CD4-positive, alpha-beta T cell treated with Interleukin-6 at 100 ng/mL for 8 hours (primary cell): Measurements from ENCODE around the gene OVCA2.

Experiments
- DNase-seq: peaks from one replicate; pipeline ENCODE4 v3.0.0-alpha.2; 2020; ENCODE audit warnings: mixed read lengths, low spot score

OVCA2 gene

DNA sequence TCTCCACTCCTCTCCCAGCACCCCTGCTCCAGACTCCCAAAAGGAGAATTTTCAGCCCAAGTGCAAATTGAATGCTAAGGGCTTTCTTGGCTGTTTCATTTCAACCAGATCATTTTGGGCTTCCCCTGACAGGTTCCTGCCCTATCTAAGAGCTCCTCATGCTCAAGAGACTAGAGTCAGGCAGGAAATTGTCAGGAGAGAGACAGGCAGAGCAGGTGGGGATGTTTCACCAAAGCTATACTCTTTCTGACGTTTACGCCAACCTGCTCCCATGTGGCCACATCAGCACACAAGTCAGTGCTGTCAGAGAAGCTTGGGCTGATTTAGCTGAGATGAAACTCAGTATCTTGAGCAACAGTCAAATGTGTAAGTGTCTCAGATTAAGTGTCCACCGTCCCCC lies 44.5 kb downstream of the OVCA2 start:
- no peak for DNase-seq

GRCh38 chr17:2087597-2088211 lies 45.9 kb downstream of the OVCA2 start:
- DNase-seq = peak; percentile 34

- no peak for DNase-seq
Observed at GRCh38 chr17:2089021-2089422, 47.2 kb downstream of the OVCA2 start.

GRCh38 chr17:2090210-2090641 lies 48.4 kb downstream of the OVCA2 start:
- peak; percentile 17 for DNase-seq

DNA sequence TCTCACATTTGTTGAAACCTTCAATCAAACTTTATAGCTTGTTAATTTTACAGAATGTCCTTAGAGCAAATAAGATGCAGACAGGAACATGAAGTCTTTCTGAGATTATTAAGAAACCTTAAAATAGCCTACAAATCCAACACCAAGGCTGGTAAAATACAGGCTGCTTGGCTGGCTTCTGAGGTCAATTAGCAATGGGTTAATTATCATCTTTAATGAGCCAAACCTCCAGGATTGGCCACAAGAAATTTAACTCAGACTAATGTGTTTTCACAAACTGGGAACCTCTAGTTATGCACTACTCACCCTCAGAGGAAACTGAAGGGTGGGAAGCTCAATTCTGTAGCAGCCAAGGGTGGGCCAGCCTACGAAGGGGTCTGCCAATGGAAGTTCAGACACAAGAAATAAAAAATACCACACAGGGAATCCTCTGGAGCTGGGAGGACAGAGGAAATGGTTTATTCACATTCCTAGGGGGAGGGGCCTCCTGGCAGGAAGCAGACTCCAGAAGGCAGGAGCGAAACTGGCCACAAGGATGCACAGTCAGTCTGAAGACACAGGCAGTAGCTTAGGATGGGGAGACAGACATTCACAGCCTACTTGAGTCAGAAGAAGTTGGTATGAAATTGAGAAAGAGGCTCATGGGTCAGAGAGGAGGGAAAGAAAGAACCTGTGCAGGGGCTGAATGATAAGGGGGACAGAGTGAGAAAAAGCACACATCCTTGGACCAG lies 49.1 kb downstream of the OVCA2 start:
- DNase-seq = no peak

DNA sequence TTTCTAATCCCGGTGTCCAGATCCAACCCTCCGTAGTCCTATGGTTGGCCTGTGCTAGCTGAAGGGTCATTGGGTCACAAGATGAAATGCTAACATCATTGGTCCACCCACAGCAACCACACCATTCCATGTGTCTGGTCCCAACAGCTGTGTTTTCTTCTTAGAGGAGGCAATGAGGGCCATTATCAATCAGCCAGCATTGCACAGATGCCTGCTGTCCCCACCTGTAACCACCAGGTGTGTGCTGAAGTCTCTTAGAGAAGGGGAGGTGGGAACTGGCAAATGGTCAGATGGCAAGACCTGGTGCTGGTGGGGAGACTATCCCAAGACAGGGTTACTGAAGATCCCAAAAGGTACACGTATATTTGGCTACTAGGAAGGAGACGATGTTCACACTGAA lies 50.4 kb downstream of the OVCA2 start:
- no peak for DNase-seq
